KMS-11 (cell line): ENCODE results near the gene KLF2.

Experiments used
- H2AFZ ChIP-seq: fragments of 200-600 bp; sonication (generic); 2 replicates; pipeline ENCODE4 v1.6.1; 2016; ENCODE audit warnings: antibody characterized with exemption, mixed run types, low read depth
- H3K27ac ChIP-seq: fragments of 200-600 bp; sonication (generic); 2 replicates; pipeline ENCODE4 v1.6.1; 2016; ENCODE audit warnings: mild to moderate bottlenecking, mixed run types
- H3K27me3 ChIP-seq: fragments of 200-600 bp; sonication (generic); 2 replicates; pipeline ENCODE4 v1.6.1; 2017; ENCODE audit warnings: mild to moderate bottlenecking, low read depth, mixed run types, moderate library complexity; ENCODE audit not compliant: insufficient read depth
- H3K36me3 ChIP-seq: fragments of 200-600 bp; sonication (generic); 2 replicates; pipeline ENCODE4 v1.6.1; 2017; ENCODE audit warnings: mild to moderate bottlenecking, mixed run types; ENCODE audit not compliant: insufficient read depth
- H3K4me1 ChIP-seq: fragments of 200-600 bp; sonication (generic); 2 replicates; pipeline ENCODE4 v1.6.1; 2016; ENCODE audit warnings: mild to moderate bottlenecking, low read depth, mixed run types; ENCODE audit not compliant: poor library complexity, severe bottlenecking
- H3K4me2 ChIP-seq: fragments of 200-600 bp; sonication (generic); 2 replicates; pipeline ENCODE4 v1.7.0; 2016; ENCODE audit warnings: mild to moderate bottlenecking, mixed run types
- H3K4me3 ChIP-seq: fragments of 200-600 bp; sonication (generic); IDR thresholded peaks from 2 replicates; pipeline ENCODE4 v1.6.1; 2017; ENCODE audit warnings: low read depth, low read length, mixed read lengths; ENCODE audit not compliant: insufficient read depth
- H3K79me2 ChIP-seq: fragments of 200-600 bp; sonication (generic); 2 replicates; pipeline ENCODE4 v1.6.1; 2016; ENCODE audit warnings: low read depth, mixed run types; ENCODE audit not compliant: insufficient read depth
- H3K9ac ChIP-seq: fragments of 200-600 bp; sonication (generic); 2 replicates; pipeline ENCODE4 v1.6.1; 2016; ENCODE audit warnings: mild to moderate bottlenecking, mixed run types
- H4K20me1 ChIP-seq: fragments of 200-600 bp; sonication (generic); 2 replicates; pipeline ENCODE4 v1.6.1; 2016; ENCODE audit warnings: mild to moderate bottlenecking, mixed run types; ENCODE audit not compliant: insufficient read depth
- TF ChIP-seq, protein P1 (sequence below): fragments of 200-600 bp; sonication (generic); conservative IDR thresholded peaks from 2 replicates; pipeline ENCODE4 v1.6.1; 2017; ENCODE audit warnings: low read depth, mild to moderate bottlenecking, antibody characterized with exemption, low read length, moderate library complexity, mixed read lengths

Gene KLF2

DNA sequence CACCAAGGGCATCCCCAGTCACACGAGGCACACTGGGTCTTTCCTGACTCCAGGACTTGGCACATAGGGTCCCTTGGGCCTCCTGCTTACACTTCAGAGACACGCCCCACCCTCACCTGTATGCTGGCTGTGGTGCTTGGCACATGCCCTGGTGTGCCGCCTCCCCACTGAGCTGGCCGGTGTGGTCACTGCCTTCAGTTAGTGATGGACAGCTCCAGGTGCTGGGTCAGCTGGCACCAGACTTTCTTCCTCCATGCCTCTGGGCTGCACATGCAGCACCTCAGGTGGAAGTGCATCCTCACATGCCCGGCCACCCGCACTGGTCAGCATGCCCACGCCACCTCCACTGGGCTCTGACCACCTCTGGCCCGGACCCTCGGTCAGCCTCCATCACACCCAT, 52.9 kb downstream of the KLF2 start:
- TF ChIP-seq, protein P1, sequence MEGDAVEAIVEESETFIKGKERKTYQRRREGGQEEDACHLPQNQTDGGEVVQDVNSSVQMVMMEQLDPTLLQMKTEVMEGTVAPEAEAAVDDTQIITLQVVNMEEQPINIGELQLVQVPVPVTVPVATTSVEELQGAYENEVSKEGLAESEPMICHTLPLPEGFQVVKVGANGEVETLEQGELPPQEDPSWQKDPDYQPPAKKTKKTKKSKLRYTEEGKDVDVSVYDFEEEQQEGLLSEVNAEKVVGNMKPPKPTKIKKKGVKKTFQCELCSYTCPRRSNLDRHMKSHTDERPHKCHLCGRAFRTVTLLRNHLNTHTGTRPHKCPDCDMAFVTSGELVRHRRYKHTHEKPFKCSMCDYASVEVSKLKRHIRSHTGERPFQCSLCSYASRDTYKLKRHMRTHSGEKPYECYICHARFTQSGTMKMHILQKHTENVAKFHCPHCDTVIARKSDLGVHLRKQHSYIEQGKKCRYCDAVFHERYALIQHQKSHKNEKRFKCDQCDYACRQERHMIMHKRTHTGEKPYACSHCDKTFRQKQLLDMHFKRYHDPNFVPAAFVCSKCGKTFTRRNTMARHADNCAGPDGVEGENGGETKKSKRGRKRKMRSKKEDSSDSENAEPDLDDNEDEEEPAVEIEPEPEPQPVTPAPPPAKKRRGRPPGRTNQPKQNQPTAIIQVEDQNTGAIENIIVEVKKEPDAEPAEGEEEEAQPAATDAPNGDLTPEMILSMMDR: no peak
- H4K20me1 ChIP-seq: no peaks in the 10 kb centered on the region
- no peak overlapping the region for H3K27ac ChIP-seq
- H3K79me2 ChIP-seq: no peaks in the 10 kb centered on the region
- no peak overlapping the region for H3K4me2 ChIP-seq
- no peak overlapping the region for H3K4me3 ChIP-seq
- H3K36me3 ChIP-seq: no peaks in the 10 kb centered on the region
- no peak overlapping the region for H3K9ac ChIP-seq
- H3K27me3 ChIP-seq: no peaks in the 10 kb centered on the region
- no peak overlapping the region for H2AFZ ChIP-seq
- H3K4me1 ChIP-seq: peaks cover 27% of the 10 kb centered on the region
